Tibial nerve (tissue), 4 donors: ENCODE results near the gene DAPK1. TPM values are rescaled to one million over a fixed set of nuclear protein-coding genes. Genes with fewer than 3 reads are reported as not detected.

Experiments used
- DNase-seq, 2 donors: peaks; one replicate each; pipeline ENCODE4 v3.0.0-alpha.2; 2019; ENCODE audit warnings: low spot score in 2 of 2
- H3K27ac ChIP-seq, 4 donors: fragments of 200-600 bp; sonication (generic) in 3 of 4; one replicate each; pipeline ENCODE4 v1.5.1; 2017 to 2019; ENCODE audit warnings: mild to moderate bottlenecking in 1 of 4
- H3K27me3 ChIP-seq, 2 donors: fragments of 200-600 bp; sonication (generic) in 1 of 2; one replicate each; pipeline versions ENCODE4 v1.5.1 to v1.6.0; 2017 to 2019
- H3K36me3 ChIP-seq, 3 donors: fragments of 200-600 bp; sonication (generic); one replicate each; pipeline ENCODE4 v1.5.1; 2018 to 2019
- H3K4me1 ChIP-seq, 4 donors: fragments of 200-600 bp; sonication (generic) in 3 of 4; one replicate each; pipeline ENCODE4 v1.5.1; 2017 to 2019
- H3K4me3 ChIP-seq, 4 donors: fragments of 200-600 bp; sonication (generic) in 3 of 4; one replicate each; pipeline ENCODE4 v1.5.1; 2017 to 2019; ENCODE audit warnings: mild to moderate bottlenecking in 1 of 4, moderate library complexity in 1 of 4
- H3K9me3 ChIP-seq, 4 donors: fragments of 200-600 bp; sonication (generic) in 3 of 4; one replicate each; pipeline ENCODE4 v1.5.1; 2017 to 2019
- EP300 ChIP-seq, 2 donors: sonication (generic); formaldehyde crosslinking; IDR thresholded peaks; one replicate each; pipeline ENCODE4 v1.6.1; 2017; ENCODE audit warnings: antibody characterized with exemption in 2 of 2, mild to moderate bottlenecking in 1 of 2
- POLR2A ChIP-seq, 2 donors: fragments of 450-650 bp; IDR thresholded peaks; one replicate each; pipeline ENCODE4 v1.6.1; 2017; ENCODE audit warnings: antibody characterized with exemption in 2 of 2, mild to moderate bottlenecking in 2 of 2, moderate library complexity in 2 of 2
- WGBS, 2 donors: methylation state at CpG; one replicate each; pipeline ENCODE4 v1.1.5; 2018; 5-methylcytosine and 5-hydroxymethylcytosine counted together
- total RNA-seq, 4 donors: library from RNA; depleted of rRNA; stranded (reverse); fragments of >200 nt; gene quantifications; one replicate each; pipeline ENCODE4 v1.1.0, GENCODE V29; 2016
- TF ChIP-seq, protein P1 (sequence below), 5 experiments: fragments of 200-600 bp in 3 of 5; fragments of 450-650 bp in 2 of 5; sonication (generic) in 3 of 5; IDR thresholded peaks; one replicate each; pipeline ENCODE4 v1.5.1; 2016 to 2019; ENCODE audit warnings: antibody characterized with exemption in 5 of 5, mild to moderate bottlenecking in 3 of 5, moderate library complexity in 2 of 5

Gene DAPK1
- total RNA-seq, 4 donors from 2014 or later: 58.8 to 97.3 (median 64.2) TPM

DNA sequence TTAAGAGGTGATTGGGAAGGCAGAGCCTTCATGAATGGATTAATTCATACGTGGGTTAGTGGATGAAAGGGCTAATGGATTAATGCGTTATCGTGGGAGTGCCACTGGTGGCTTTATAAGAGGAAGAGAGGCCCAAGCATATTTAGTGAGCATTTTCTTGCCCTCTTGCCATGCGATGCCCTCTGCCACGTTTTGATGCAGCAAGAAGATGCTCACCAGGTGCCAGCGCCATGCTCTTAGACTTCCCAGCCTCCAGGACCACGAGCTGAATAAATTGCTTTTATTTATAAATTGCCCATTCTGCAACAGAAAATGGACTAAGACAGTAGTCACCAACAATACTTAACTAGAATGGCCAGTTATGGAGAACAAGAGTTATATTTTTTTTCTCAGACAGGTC, 24.2 kb downstream of the DAPK1 start:
- H3K9me3 ChIP-seq: no peaks in the 10 kb centered on the region
- 73 to 89% methylated on average over 7 of the region's 7 CpGs for whole genome bisulfite sequencing, 2 donors
- no peaks in the 10 kb centered on the region for H3K36me3 ChIP-seq
- DNase-seq: no peak
- no peak for TF ChIP-seq POLR2A (IDR thresholded peaks at IDR 0.05)
- TF ChIP-seq EP300 (IDR thresholded peaks at IDR 0.05): no peak
- TF ChIP-seq, protein P1, sequence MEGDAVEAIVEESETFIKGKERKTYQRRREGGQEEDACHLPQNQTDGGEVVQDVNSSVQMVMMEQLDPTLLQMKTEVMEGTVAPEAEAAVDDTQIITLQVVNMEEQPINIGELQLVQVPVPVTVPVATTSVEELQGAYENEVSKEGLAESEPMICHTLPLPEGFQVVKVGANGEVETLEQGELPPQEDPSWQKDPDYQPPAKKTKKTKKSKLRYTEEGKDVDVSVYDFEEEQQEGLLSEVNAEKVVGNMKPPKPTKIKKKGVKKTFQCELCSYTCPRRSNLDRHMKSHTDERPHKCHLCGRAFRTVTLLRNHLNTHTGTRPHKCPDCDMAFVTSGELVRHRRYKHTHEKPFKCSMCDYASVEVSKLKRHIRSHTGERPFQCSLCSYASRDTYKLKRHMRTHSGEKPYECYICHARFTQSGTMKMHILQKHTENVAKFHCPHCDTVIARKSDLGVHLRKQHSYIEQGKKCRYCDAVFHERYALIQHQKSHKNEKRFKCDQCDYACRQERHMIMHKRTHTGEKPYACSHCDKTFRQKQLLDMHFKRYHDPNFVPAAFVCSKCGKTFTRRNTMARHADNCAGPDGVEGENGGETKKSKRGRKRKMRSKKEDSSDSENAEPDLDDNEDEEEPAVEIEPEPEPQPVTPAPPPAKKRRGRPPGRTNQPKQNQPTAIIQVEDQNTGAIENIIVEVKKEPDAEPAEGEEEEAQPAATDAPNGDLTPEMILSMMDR (IDR thresholded peaks at IDR 0.05): no peak
- no peak overlapping the region for H3K4me3 ChIP-seq
- H3K27ac ChIP-seq: no peak overlapping the region
- H3K4me1 ChIP-seq: peaks cover 0 to 17% (median 0%) of the 10 kb centered on the region in 4 donors
- no peaks in the 10 kb centered on the region for H3K27me3 ChIP-seq

DNA sequence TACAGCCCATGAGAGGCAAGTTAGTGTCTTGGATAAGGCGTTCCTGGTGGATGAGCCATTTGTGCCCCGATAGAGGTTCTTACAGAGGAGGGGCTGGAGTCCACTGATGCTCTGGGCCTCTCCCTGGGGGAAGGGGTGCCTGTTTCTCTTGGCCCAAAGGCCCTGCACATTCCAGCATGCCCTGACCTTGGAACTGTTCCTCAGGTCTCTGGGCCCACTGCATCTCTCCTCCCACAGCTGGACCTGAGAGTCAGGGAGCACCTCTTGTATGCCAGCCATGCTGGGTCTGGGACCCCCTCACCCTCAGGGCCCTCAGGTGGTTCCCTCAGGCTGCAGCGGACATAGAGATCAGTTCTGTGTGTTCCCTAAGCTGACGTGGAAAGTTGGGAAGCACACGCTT, 26.4 kb downstream of the DAPK1 start:
- DNase-seq: no peak
- Histone ChIP-seq H3K27me3 (no peaks in the 10 kb centered on the region), H3K4me1 (peaks cover 0 to 9% (median 0%) of the 10 kb centered on the region in 4 donors), H3K9me3 (no peaks in the 10 kb centered on the region), H3K27ac (no peak overlapping the region), H3K36me3 (no peaks in the 10 kb centered on the region), H3K4me3 (no peak overlapping the region)
- WGBS, 2 donors: 85 to 86% methylated on average over 5 of the region's 5 CpGs
- no peak for TF ChIP-seq EP300 (IDR thresholded peaks at IDR 0.05)
- no peak for TF ChIP-seq POLR2A (IDR thresholded peaks at IDR 0.05)
- TF ChIP-seq, protein P1 (IDR thresholded peaks at IDR 0.05): no peak

DNA sequence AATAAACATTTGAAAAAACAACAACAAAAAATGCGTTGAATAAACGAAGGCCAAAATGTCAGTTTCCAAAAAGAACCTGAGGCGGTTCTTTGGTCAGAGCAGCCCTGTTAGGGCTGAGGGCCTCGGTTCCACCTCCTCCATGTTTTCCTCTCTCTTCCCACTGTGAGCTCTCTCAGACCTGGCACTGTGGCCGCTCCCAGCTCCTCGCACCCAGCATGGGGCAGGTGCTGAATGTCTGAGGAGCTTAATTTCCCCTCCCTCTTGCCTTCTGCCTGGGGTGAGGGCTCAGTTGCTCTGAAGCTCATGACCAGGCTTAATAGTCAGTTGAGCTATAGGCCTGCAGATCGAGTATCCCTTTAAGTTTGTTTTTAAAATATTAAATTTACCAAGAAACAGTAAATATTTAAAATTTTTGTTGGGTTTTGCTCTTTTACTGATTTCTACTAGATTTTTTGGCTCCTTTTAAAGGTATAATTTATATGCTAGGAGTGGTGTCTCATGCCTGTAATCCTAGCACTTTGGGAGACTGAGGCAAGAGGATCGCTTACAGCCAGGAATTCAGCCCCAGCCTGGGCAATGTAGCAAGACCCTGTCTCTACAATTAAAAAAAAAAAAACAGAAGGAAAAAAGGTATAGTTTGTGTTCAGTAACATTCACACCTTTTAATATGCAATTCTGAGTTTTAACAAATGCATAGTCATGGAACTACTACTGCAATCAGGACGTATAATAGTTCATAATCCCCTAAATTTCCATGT, 28.1 kb downstream of the DAPK1 start:
- Histone ChIP-seq H3K4me1 (peaks cover 0 to 22% (median 0%) of the 10 kb centered on the region in 4 donors), H3K4me3 (no peak overlapping the region), H3K9me3 (no peaks in the 10 kb centered on the region), H3K27me3 (no peaks in the 10 kb centered on the region), H3K36me3 (no peaks in the 10 kb centered on the region), H3K27ac (no peak overlapping the region)
- WGBS, 2 donors: 79 to 81% methylated on average over 9 of the region's 9 CpGs
- TF ChIP-seq, protein P1 (IDR thresholded peaks at IDR 0.05): no peak
- TF ChIP-seq EP300 (IDR thresholded peaks at IDR 0.05) (no peak), POLR2A (IDR thresholded peaks at IDR 0.05) (no peak)
- DNase-seq: no peak

DNA sequence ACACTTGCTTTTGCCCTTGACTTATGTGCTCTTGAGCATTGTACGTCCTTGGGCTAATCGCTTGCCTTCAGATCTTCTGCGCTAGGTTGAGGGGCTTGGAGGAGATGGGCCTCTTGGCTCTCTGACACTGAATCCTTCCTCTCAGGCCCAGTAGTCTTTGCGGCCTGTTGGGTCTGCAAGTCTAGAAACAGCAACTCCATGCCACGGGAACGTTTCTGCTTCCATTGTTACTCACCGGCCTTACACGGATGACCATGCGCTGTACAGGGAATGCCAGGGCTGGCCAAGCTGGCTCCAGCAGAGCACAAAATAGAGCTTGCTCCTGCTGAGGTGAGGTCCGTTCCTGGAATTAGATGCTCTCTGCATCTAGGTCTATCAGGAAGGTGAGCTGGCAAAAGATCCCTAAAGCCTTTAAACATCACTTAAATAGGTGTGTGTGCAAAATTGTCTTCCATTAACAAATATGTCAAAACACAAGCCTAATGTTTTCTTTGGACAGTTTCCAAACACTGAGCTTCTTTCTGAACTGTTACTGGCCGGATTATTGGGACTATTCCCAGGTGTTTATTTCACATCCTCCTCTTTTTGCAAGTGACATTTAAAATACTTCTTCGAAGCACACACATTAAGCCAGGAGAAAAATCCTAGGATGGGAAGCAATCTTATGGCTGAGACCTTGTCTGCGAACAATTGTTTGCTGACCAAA, 29.7 kb downstream of the DAPK1 start:
- H3K27me3 ChIP-seq: no peaks in the 10 kb centered on the region
- peaks cover 0 to 26% (median 1%) of the 10 kb centered on the region in 4 donors for H3K4me1 ChIP-seq
- no peak overlapping the region for H3K4me3 ChIP-seq
- TF ChIP-seq, protein P1 (IDR thresholded peaks at IDR 0.05): no peak
- TF ChIP-seq POLR2A (IDR thresholded peaks at IDR 0.05): no peak
- TF ChIP-seq EP300 (IDR thresholded peaks at IDR 0.05): no peak
- 84 to 90% methylated on average over 13 of the region's 13 CpGs for WGBS, 2 donors
- no peak for DNase-seq
- H3K36me3 ChIP-seq: no peaks in the 10 kb centered on the region
- H3K27ac ChIP-seq: no peak overlapping the region
- no peaks in the 10 kb centered on the region for H3K9me3 ChIP-seq

DNA sequence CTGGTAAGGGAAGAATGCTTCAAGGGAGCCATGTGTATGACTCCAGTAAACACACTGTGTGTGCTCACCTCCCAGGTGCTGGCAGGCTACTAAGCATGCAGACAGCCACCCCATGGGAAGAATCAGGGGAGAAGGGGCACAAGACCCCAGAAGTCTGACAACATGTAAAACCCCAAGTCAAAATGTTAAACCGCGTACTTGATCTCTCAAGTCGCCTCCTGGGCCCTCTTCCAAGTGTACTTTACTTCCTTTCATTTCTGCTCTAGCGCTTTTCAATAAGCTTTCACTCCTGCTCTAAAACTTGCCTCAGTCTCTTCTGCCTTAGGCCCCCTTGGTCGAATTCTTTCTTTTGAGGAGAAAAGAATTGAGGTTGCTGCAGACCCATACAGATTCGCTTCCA, 31.3 kb downstream of the DAPK1 start:
- Histone ChIP-seq H3K9me3 (no peaks in the 10 kb centered on the region), H3K4me3 (no peak overlapping the region), H3K36me3 (no peaks in the 10 kb centered on the region), H3K4me1 (peaks cover 0 to 22% (median 1%) of the 10 kb centered on the region in 4 donors), H3K27ac (no peak overlapping the region), H3K27me3 (no peaks in the 10 kb centered on the region)
- no peak for TF ChIP-seq EP300 (IDR thresholded peaks at IDR 0.05)
- TF ChIP-seq POLR2A (IDR thresholded peaks at IDR 0.05): no peak
- TF ChIP-seq, protein P1 (IDR thresholded peaks at IDR 0.05): no peak
- DNase-seq: no peak
- WGBS, 2 donors: 77 to 81% methylated on average over 6 of the region's 6 CpGs
